ENCODE measurements around the gene KNCN. TPM values are rescaled to one million over a fixed set of nuclear protein-coding genes. Genes with fewer than 3 reads are reported as not detected.

Gene KNCN
- total RNA-seq, 6 experiments from 2014 or later, result not detected

DNA sequence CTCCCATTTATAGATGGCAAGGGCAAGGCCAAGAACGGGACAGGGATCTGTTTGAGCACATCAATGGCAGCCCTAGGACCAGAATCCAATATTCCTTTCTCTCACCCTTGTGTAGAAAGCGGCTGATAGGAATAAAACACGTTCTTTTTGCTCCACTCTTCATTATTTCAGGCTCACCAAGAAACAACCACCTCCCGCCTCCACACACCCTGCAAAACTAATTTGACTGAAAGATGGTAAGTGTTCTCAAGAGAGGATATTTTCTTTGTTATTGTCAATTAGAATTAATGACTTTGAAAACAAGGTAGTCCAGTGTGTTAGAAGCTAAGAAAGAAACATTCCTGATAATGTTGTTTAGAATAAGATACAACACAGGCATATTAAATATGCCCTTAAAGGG, 11.9 kb upstream of the KNCN start:
- intact Hi-C loops (cut with DNase I), result no loop called here
- Histone ChIP-seq H3K9me3 (no peaks in the 10 kb centered on the region), H3K4me1 (no peaks in the 10 kb centered on the region), H3K36me3 (peaks cover 0 to 47% (median 11%) of the 10 kb centered on the region in 4 donors), H3K27me3 (no peaks in the 10 kb centered on the region), H3K4me3 (no peak overlapping the region), H3K27ac (no peak overlapping the region)
- ATAC-seq (no peak), DNase-seq (no peak)
- 91% methylated on average over 4 of the region's 4 CpGs for WGBS (ENCODE audit: insufficient coverage, low coverage, low lambda C conversion rate, missing lambda C conversion rate)
- TF ChIP-seq CTCF (IDR thresholded peaks at IDR 0.05) (no peak), POLR2A (IDR thresholded peaks at IDR 0.05) (no peak)

- no peak for DNase-seq
- WGBS (ENCODE audit: insufficient coverage, low coverage, low lambda C conversion rate, missing lambda C conversion rate), result no CpG with 5 or more reads among the region's 15 CpGs
- Histone ChIP-seq H3K4me3 (no peak overlapping the region), H3K27me3 (no peaks in the 10 kb centered on the region), H3K27ac (no peak overlapping the region), H3K36me3 (peaks cover 0 to 40% (median 10%) of the 10 kb centered on the region in 4 donors), H3K4me1 (no peaks in the 10 kb centered on the region), H3K9me3 (no peaks in the 10 kb centered on the region)
- TF ChIP-seq CTCF (IDR thresholded peaks at IDR 0.05) (no peak), POLR2A (IDR thresholded peaks at IDR 0.05) (no peak)
- ATAC-seq, result peak in 1 of 4 donors; percentile 24
- intact Hi-C loops (cut with DNase I), result no loop called here
Observed at GRCh38 chr1:46562498-46562897, 11.1 kb upstream of the KNCN start.

GRCh38 chr1:46558966-46559365, 7.5 kb upstream of the KNCN start:
- no peak for TF ChIP-seq CTCF (IDR thresholded peaks at IDR 0.05)
- TF ChIP-seq POLR2A (IDR thresholded peaks at IDR 0.05), result no peak
- no peak overlapping the region for H3K4me3 ChIP-seq
- H3K27ac ChIP-seq, result no peak overlapping the region
- WGBS (ENCODE audit: insufficient coverage, low coverage, low lambda C conversion rate, missing lambda C conversion rate), result 80% methylated on average over 2 of the region's 8 CpGs
- no peak for DNase-seq
- ATAC-seq, result no peak
- H3K36me3 ChIP-seq, result peaks cover 0 to 33% (median 4%) of the 10 kb centered on the region in 4 donors
- intact Hi-C loops (cut with DNase I), result no loop called here
- H3K27me3 ChIP-seq, result no peaks in the 10 kb centered on the region
- no peaks in the 10 kb centered on the region for H3K4me1 ChIP-seq
- H3K9me3 ChIP-seq, result no peaks in the 10 kb centered on the region

GRCh38 chr1:46558141-46558963, 6.9 kb upstream of the KNCN start:
- ATAC-seq, result no peak
- Histone ChIP-seq H3K27ac (no peak overlapping the region), H3K36me3 (peaks cover 0 to 31% (median 4%) of the 10 kb centered on the region in 4 donors), H3K9me3 (no peaks in the 10 kb centered on the region), H3K4me3 (no peak overlapping the region), H3K4me1 (no peaks in the 10 kb centered on the region), H3K27me3 (no peaks in the 10 kb centered on the region)
- DNase-seq, result no peak
- no peak for TF ChIP-seq CTCF (IDR thresholded peaks at IDR 0.05)
- TF ChIP-seq POLR2A (IDR thresholded peaks at IDR 0.05), result no peak
- intact Hi-C loops (cut with DNase I), result no loop called here
- WGBS (ENCODE audit: insufficient coverage, low coverage, low lambda C conversion rate, missing lambda C conversion rate), result 89% methylated on average over 9 of the region's 20 CpGs
